Measurements from ENCODE around the gene DHX8.
A peak's percentile ranks its signal among the peaks of the same experiment; 100 is the strongest.
"Not testable (repeated sequence)": the region's sequence is repeated elsewhere in the genome, so short reads cannot be mapped to it uniquely, and the experiment has no call there.

Gene DHX8

DNA sequence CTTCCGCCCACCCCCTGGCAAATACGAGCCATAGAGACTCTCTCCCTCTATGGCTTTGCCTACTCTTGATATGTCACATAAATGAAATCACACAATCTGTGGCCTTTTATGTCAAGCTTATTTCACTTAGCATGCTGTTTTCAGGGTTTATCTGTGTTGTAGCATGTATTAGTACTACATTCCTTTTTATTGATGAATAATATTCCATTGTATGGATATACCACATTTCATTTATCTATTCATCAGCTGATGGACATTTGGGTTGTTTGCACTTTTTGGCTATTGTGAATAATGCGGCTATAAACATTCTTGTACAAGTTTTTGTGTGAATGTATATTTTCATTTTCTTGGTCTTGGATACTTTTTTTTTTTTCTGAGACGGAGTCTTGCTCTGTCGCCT lies 37.0 kb upstream of the DHX8 start:
- H3K27ac ChIP-seq (ENCODE audit: low read depth, low read length) = no peak overlapping the region
- H3K4me3 ChIP-seq (ENCODE audit: low read depth in 1 of 5, low read length in 5 of 5) = no peak overlapping the region
- peaks cover 0 to 2% (median 0%) of the 10 kb centered on the region in 5 donors for H3K27me3 ChIP-seq (ENCODE audit: control insufficient read depth in 5 of 5, insufficient read depth in 4 of 5, low read length in 5 of 5)
- H3K36me3 ChIP-seq (ENCODE audit: control insufficient read depth in 5 of 5, insufficient read depth in 5 of 5, low read length in 5 of 5) = no peaks in the 10 kb centered on the region
- no peak overlapping the region for H3K9ac ChIP-seq (ENCODE audit: low read length in 5 of 5)
- H3K9me3 ChIP-seq (ENCODE audit: control insufficient read depth in 5 of 5, low read length in 5 of 5) = no peaks in the 10 kb centered on the region
- H3K4me1 ChIP-seq (ENCODE audit: control insufficient read depth in 5 of 5, insufficient read depth in 5 of 5, low read length in 5 of 5) = peaks cover 2 to 11% (median 8%) of the 10 kb centered on the region in 5 donors

DNA sequence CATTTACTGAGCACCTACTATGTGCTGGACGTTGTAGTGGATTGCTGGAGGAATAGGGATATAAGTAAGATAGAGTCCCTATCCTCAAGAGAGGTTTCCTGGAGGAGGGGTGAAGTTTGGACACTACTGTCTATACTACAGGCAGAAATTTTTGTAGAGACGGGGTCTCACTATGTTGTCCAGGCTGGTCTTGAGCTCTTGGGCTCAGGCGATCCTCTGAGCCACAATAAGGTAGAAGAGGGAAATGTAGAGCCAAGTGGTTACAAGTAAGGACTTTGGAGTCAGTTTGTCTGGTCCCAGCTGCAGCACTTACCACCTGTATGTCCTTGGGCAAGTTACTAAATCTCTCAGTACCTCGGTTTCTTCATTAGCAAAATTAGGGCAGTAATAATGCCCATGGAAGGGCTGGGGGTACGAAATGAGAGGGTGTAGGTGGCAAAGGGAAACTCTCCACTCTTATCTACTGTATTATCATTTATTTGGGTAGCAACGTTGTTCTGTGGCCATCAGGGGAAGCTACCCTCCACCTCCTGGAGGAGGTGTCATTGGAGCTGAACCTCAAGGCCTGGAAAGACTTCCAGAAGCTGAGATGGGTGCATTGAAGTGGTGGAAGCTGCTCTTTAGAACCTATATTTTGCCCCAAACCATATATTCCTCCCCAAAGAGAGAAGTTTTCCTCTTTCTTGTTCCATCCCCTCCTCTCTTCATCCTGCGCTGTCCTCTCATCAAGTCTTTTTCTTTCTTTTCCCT lies 34.9 kb upstream of the DHX8 start:
- Histone ChIP-seq H3K9me3 (ENCODE audit: control insufficient read depth in 5 of 5, low read length in 5 of 5) (no peaks in the 10 kb centered on the region), H3K27ac (ENCODE audit: low read depth, low read length) (peak overlapping the region; percentile 7), H3K36me3 (ENCODE audit: control insufficient read depth in 5 of 5, insufficient read depth in 5 of 5, low read length in 5 of 5) (no peaks in the 10 kb centered on the region), H3K27me3 (ENCODE audit: control insufficient read depth in 5 of 5, insufficient read depth in 4 of 5, low read length in 5 of 5) (peaks cover 0 to 2% (median 0%) of the 10 kb centered on the region in 5 donors), H3K4me3 (ENCODE audit: low read depth in 1 of 5, low read length in 5 of 5) (no peak overlapping the region), H3K9ac (ENCODE audit: low read length in 5 of 5) (no peak overlapping the region), H3K4me1 (ENCODE audit: control insufficient read depth in 5 of 5, insufficient read depth in 5 of 5, low read length in 5 of 5) (peaks cover 0 to 11% (median 8%) of the 10 kb centered on the region in 5 donors)

DNA sequence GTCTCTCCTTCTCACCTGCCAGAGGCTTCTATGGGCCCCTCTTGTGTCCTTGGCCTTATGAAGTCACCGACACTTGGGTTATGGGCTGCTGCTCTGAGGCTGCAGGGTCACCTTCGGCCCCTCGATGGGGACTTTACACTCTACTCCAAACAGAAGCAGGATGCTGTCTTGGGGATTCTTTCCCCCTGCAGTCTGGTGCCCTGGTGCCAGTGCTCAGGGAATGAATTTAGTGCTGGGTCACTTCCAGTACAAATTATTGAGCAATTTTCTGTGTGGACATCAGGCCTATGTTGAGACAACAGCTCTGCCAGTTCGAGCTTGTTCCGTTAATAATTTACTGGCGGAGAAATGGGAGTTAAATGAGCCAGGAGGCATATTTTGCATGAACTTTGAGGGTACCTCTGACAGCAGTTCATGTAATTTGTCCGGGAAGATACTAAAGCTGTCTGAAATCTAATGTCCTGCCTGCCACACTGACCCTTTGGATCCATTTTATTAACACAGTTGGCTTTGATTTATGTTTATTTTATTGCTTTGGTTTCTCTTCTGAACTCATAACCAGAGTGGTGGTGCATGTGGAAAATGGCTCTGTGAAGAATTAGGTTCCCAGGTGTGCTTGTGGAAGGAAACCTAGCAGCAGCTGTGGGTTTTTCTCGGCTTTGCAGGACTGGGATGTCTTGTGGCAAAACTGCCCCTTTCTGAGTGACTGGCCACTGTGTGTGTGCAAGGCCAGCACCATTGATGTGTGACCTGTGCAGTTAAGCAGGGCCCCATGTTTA lies 34.1 kb upstream of the DHX8 start:
- Histone ChIP-seq H3K27ac (ENCODE audit: low read depth, low read length) (peak overlapping the region; percentile 7), H3K4me1 (ENCODE audit: control insufficient read depth in 5 of 5, insufficient read depth in 5 of 5, low read length in 5 of 5) (peaks cover 0 to 11% (median 8%) of the 10 kb centered on the region in 5 donors), H3K9me3 (ENCODE audit: control insufficient read depth in 5 of 5, low read length in 5 of 5) (no peaks in the 10 kb centered on the region), H3K9ac (ENCODE audit: low read length in 5 of 5) (peak overlapping the region in 1 of 5 donors; percentile 1), H3K27me3 (ENCODE audit: control insufficient read depth in 5 of 5, insufficient read depth in 4 of 5, low read length in 5 of 5) (no peaks in the 10 kb centered on the region), H3K36me3 (ENCODE audit: control insufficient read depth in 5 of 5, insufficient read depth in 5 of 5, low read length in 5 of 5) (no peaks in the 10 kb centered on the region), H3K4me3 (ENCODE audit: low read depth in 1 of 5, low read length in 5 of 5) (no peak overlapping the region)

DNA sequence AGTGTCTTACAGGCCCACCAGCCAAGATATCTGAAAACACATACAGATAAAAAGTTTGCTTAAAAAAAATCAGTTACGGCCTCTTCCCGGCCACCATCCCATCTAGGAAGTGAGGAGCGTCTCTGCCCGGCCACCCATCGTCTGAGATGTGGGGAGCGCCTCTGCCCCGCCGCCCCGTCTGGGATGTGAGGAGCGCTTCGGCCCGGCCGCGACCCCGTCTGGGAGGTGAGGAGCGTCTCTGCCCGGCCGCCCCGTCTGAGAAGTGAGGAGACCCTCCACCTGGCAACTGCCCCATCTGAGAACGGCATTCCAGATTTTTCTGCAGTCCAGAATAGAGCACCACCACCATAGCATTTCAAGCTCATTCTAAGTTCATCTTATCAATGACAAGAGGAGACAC lies 33.0 kb upstream of the DHX8 start:
- H3K36me3 ChIP-seq (ENCODE audit: control insufficient read depth in 5 of 5, insufficient read depth in 5 of 5, low read length in 5 of 5); H3K27ac ChIP-seq (ENCODE audit: low read depth, low read length); H3K27me3 ChIP-seq (ENCODE audit: control insufficient read depth in 5 of 5, insufficient read depth in 4 of 5, low read length in 5 of 5); H3K9ac ChIP-seq (ENCODE audit: low read length in 5 of 5); H3K9me3 ChIP-seq (ENCODE audit: control insufficient read depth in 5 of 5, low read length in 5 of 5); H3K4me3 ChIP-seq (ENCODE audit: low read depth in 1 of 5, low read length in 5 of 5): not testable (repeated sequence)
- H3K4me1 ChIP-seq (ENCODE audit: control insufficient read depth in 5 of 5, insufficient read depth in 5 of 5, low read length in 5 of 5) = peaks cover 0 to 11% (median 8%) of the 10 kb centered on the region in 5 donors

DNA sequence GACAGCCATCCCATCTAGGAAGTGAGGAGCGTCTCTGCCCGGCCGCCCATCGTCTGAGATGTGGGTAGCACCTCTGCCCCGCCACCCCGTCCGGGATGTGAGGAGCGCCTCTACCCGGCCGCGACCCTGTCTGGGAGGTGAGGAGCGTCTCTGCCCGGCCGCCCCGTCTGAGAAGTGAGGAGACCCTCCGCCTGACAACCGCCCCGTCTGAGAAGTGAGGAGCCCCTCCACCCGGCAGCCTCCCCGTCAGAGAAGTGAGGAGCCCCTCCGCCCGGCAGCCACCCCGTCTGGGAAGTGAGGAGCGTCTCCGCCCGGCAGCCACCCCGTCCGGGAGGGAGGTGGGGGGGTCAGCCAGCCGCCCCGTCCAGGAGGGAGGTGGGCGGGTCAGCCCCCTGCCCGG lies 32.0 kb upstream of the DHX8 start:
- not testable (repeated sequence) for H3K27ac ChIP-seq (ENCODE audit: low read depth, low read length); H3K36me3 ChIP-seq (ENCODE audit: control insufficient read depth in 5 of 5, insufficient read depth in 5 of 5, low read length in 5 of 5); H3K4me3 ChIP-seq (ENCODE audit: low read depth in 1 of 5, low read length in 5 of 5); H3K9me3 ChIP-seq (ENCODE audit: control insufficient read depth in 5 of 5, low read length in 5 of 5); H3K9ac ChIP-seq (ENCODE audit: low read length in 5 of 5); H3K27me3 ChIP-seq (ENCODE audit: control insufficient read depth in 5 of 5, insufficient read depth in 4 of 5, low read length in 5 of 5)
- H3K4me1 ChIP-seq (ENCODE audit: control insufficient read depth in 5 of 5, insufficient read depth in 5 of 5, low read length in 5 of 5) = peaks cover 2 to 16% (median 12%) of the 10 kb centered on the region in 5 donors

DNA sequence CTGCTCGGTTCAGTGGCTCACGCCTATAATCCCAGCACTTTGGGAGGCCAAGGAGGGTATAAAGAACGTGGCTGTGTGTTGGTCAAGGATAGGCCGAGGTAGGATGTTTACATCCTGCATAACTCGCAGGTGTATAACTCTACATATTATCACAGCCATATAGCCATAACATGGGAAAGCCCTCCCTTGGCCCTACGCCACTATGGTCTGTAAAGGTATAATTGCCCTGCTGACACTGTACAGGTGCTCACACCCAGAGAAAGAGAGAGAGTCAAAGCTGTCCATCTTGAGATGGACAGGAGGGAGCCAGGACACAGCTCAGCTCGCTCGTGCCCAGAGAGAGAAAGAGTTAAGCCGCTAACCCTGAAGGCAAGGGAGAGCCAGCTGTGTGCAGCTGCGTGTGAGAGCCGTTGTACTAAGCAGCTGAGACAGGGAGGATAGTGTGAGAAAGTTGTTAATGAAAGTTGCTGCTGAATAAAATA lies 30.4 kb upstream of the DHX8 start:
- H3K9ac ChIP-seq (ENCODE audit: low read length in 5 of 5) = no peak overlapping the region
- H3K27me3 ChIP-seq (ENCODE audit: control insufficient read depth in 5 of 5, insufficient read depth in 4 of 5, low read length in 5 of 5) = no peaks in the 10 kb centered on the region
- H3K36me3 ChIP-seq (ENCODE audit: control insufficient read depth in 5 of 5, insufficient read depth in 5 of 5, low read length in 5 of 5) = no peaks in the 10 kb centered on the region
- no peaks in the 10 kb centered on the region for H3K9me3 ChIP-seq (ENCODE audit: control insufficient read depth in 5 of 5, low read length in 5 of 5)
- H3K4me1 ChIP-seq (ENCODE audit: control insufficient read depth in 5 of 5, insufficient read depth in 5 of 5, low read length in 5 of 5) = peaks cover 5 to 25% (median 23%) of the 10 kb centered on the region in 5 donors
- no peak overlapping the region for H3K27ac ChIP-seq (ENCODE audit: low read depth, low read length)
- no peak overlapping the region for H3K4me3 ChIP-seq (ENCODE audit: low read depth in 1 of 5, low read length in 5 of 5)

DNA sequence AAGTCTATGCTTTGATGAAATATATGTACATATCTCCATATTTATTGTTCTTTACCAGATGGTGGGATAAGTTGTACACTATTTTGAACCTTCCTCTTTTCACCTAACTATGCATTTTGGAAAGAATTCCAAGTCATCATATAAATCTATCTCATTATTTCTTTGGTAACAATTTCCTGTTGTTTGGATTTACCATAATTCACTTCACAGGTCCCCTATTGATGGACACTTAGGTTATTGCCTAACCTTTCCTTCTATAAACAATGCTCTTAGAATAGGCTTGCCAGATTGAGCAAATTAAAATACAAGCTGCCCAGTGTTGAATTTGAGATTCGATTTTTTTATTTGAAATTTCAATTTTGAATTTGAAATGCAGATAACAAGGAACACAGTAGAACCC lies 28.9 kb upstream of the DHX8 start:
- peaks cover 5 to 23% (median 18%) of the 10 kb centered on the region in 5 donors for H3K4me1 ChIP-seq (ENCODE audit: control insufficient read depth in 5 of 5, insufficient read depth in 5 of 5, low read length in 5 of 5)
- H3K9ac ChIP-seq (ENCODE audit: low read length in 5 of 5) = no peak overlapping the region
- H3K27me3 ChIP-seq (ENCODE audit: control insufficient read depth in 5 of 5, insufficient read depth in 4 of 5, low read length in 5 of 5) = no peaks in the 10 kb centered on the region
- no peaks in the 10 kb centered on the region for H3K36me3 ChIP-seq (ENCODE audit: control insufficient read depth in 5 of 5, insufficient read depth in 5 of 5, low read length in 5 of 5)
- no peaks in the 10 kb centered on the region for H3K9me3 ChIP-seq (ENCODE audit: control insufficient read depth in 5 of 5, low read length in 5 of 5)
- H3K27ac ChIP-seq (ENCODE audit: low read depth, low read length) = no peak overlapping the region
- no peak overlapping the region for H3K4me3 ChIP-seq (ENCODE audit: low read depth in 1 of 5, low read length in 5 of 5)

DNA sequence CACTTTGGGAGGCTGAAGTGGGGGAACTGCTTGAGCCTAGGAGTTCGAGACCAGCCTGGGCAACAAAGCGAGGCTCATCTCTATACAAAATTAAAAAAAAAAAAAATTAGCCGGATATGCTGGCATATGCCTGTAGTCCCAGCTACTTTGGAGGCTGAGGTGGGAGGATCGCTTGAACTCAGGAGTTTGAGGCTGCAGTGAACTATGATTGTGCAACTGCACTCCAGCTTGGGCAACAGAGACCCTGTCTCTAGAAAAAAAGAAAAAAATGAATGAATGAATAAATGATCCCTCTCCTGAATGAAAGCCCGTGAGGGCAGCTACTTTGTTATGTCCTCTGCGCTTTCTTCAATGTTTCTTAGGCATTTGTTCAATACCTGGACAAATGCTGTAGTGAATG lies 27.7 kb upstream of the DHX8 start:
- H3K4me1 ChIP-seq (ENCODE audit: control insufficient read depth in 5 of 5, insufficient read depth in 5 of 5, low read length in 5 of 5) = peaks cover 5 to 22% (median 15%) of the 10 kb centered on the region in 5 donors
- H3K4me3 ChIP-seq (ENCODE audit: low read depth in 1 of 5, low read length in 5 of 5) = no peak overlapping the region
- no peak overlapping the region for H3K27ac ChIP-seq (ENCODE audit: low read depth, low read length)
- H3K9ac ChIP-seq (ENCODE audit: low read length in 5 of 5) = no peak overlapping the region
- no peaks in the 10 kb centered on the region for H3K9me3 ChIP-seq (ENCODE audit: control insufficient read depth in 5 of 5, low read length in 5 of 5)
- no peaks in the 10 kb centered on the region for H3K36me3 ChIP-seq (ENCODE audit: control insufficient read depth in 5 of 5, insufficient read depth in 5 of 5, low read length in 5 of 5)
- no peaks in the 10 kb centered on the region for H3K27me3 ChIP-seq (ENCODE audit: control insufficient read depth in 5 of 5, insufficient read depth in 4 of 5, low read length in 5 of 5)

DNA sequence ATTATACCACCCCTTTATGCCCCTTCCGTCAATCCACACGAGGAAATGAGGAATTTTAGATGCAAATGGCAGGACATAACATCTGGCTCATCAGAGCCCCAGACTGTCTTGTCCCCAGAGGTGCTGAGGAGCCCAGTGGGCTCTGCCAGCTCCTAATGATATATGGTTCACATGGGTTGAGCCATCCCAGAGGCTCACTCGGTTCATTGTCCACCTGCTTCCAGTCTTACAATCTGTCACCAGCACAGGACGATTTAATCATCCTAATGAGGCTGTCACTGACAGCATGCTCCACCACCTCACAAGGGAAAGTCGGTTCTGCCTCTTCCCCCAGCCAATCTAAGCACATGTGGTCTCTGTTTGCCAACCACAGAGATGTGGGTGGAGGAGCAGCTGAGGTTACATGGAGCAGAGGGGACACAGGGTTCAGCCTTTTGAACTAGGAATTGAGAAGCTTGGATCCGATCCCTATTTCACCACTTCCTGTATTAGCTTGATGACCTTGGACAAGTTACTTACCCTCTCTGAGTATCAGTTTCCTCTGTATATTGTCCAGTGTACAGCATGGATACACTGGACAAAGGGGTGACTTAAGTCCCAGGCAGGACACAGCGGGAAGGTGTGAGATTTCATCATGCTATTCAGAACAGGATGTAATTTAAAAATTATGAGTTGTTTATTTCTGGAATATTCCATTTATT lies 27.0 kb upstream of the DHX8 start:
- no peak overlapping the region for H3K27ac ChIP-seq (ENCODE audit: low read depth, low read length)
- no peaks in the 10 kb centered on the region for H3K27me3 ChIP-seq (ENCODE audit: control insufficient read depth in 5 of 5, insufficient read depth in 4 of 5, low read length in 5 of 5)
- H3K9me3 ChIP-seq (ENCODE audit: control insufficient read depth in 5 of 5, low read length in 5 of 5) = no peaks in the 10 kb centered on the region
- H3K9ac ChIP-seq (ENCODE audit: low read length in 5 of 5) = no peak overlapping the region
- H3K4me3 ChIP-seq (ENCODE audit: low read depth in 1 of 5, low read length in 5 of 5) = no peak overlapping the region
- H3K36me3 ChIP-seq (ENCODE audit: control insufficient read depth in 5 of 5, insufficient read depth in 5 of 5, low read length in 5 of 5) = no peaks in the 10 kb centered on the region
- peaks cover 5 to 22% (median 15%) of the 10 kb centered on the region in 5 donors for H3K4me1 ChIP-seq (ENCODE audit: control insufficient read depth in 5 of 5, insufficient read depth in 5 of 5, low read length in 5 of 5)

DNA sequence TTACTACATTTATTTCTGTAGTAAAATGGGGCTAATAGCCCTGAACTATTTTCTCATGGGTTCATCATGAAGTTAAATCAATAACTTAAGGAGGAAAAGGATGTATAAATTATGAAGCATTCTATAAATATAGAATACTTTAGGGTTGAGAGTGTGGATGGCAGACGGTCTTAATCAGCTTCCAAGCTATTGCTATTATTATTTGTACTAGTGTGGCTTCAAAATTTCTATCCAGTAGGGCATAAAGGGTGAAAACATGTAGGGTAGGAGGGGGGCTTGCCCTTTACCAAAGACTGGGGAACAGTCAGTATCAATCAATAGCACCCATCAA lies 26.4 kb upstream of the DHX8 start:
- H3K27ac ChIP-seq (ENCODE audit: low read depth, low read length) = peak overlapping the region; percentile 14

More for the DNA sequence above, 26.4 kb upstream of the DHX8 start:
- Histone ChIP-seq H3K27me3 (ENCODE audit: control insufficient read depth in 5 of 5, insufficient read depth in 4 of 5, low read length in 5 of 5) (no peaks in the 10 kb centered on the region), H3K4me1 (ENCODE audit: control insufficient read depth in 5 of 5, insufficient read depth in 5 of 5, low read length in 5 of 5) (peaks cover 5 to 22% (median 15%) of the 10 kb centered on the region in 5 donors), H3K4me3 (ENCODE audit: low read depth in 1 of 5, low read length in 5 of 5) (no peak overlapping the region), H3K9me3 (ENCODE audit: control insufficient read depth in 5 of 5, low read length in 5 of 5) (no peaks in the 10 kb centered on the region), H3K36me3 (ENCODE audit: control insufficient read depth in 5 of 5, insufficient read depth in 5 of 5, low read length in 5 of 5) (no peaks in the 10 kb centered on the region), H3K9ac (ENCODE audit: low read length in 5 of 5) (no peak overlapping the region)
